K562 (cell line): ENCODE measurements around the gene NRCAM. TPM values are rescaled to one million over a fixed set of nuclear protein-coding genes. Genes with fewer than 3 reads are reported as not detected.

Source experiments
- ATF1 ChIP-seq, 2 experiments: fragments of 450-650 bp in 1 of 2; IDR thresholded peaks; 2 replicates each; pipeline ENCODE4 v1.6.1; 2016; ENCODE audit warnings: missing compliant biosample characterization in 1 of 2, missing genetic modification characterization in 1 of 2
- BACH1 ChIP-seq: fragments of 200-800 bp; sonication (Bioruptor generic); IDR thresholded peaks from 2 replicates; pipeline ENCODE4 v1.6.1; 2016; ENCODE audit warnings: missing genetic modification characterization, missing compliant biosample characterization
- BHLHE40 ChIP-seq: IDR thresholded peaks from 2 replicates; pipeline ENCODE4 v1.6.1; 2011; ENCODE audit warnings: low read length, improper control_type of control experiment
- CBX5 ChIP-seq: IDR thresholded peaks from 2 replicates; pipeline ENCODE4 v1.6.1; 2014; ENCODE audit warnings: low read depth, borderline replicate concordance
- HDAC6 ChIP-seq: IDR thresholded peaks from 2 replicates; pipeline ENCODE4 v1.6.1; 2012; ENCODE audit warnings: low read depth, mild to moderate bottlenecking, control low read depth, inconsistent platforms, low read length, moderate library complexity
- LARP7 ChIP-seq: fragments of 450-650 bp; IDR thresholded peaks from 2 replicates; pipeline ENCODE4 v1.6.1; 2016
- MXI1 ChIP-seq: IDR thresholded peaks from 2 replicates; pipeline ENCODE4 v1.6.1; 2011; ENCODE audit warnings: low read depth, mild to moderate bottlenecking, improper control_type of control experiment, low read length
- NFE2 ChIP-seq: IDR thresholded peaks from 2 replicates; pipeline ENCODE4 v1.6.1; 2014; ENCODE audit warnings: antibody characterized with exemption, low read depth
- NONO ChIP-seq, 2 experiments: fragments of 200-400 bp in 1 of 2; fragments of 450-650 bp in 1 of 2; formaldehyde crosslinking in 1 of 2; IDR thresholded peaks; 2 replicates each; pipeline ENCODE4 v1.6.1; 2017; ENCODE audit warnings: low read depth in 2 of 2, mild to moderate bottlenecking in 2 of 2, moderate library complexity in 2 of 2, low read length in 1 of 2
- RAD21 ChIP-seq, 2 experiments: fragments of 250-450 bp in 1 of 2; fragments of 450-650 bp in 1 of 2; sonication (Bioruptor Pico) in 1 of 2; formaldehyde crosslinking in 1 of 2; IDR thresholded peaks in 1 of 2; conservative IDR thresholded peaks in 1 of 2; 2 replicates each; pipeline versions ENCODE4 v1.4.0 to v1.8.0; 2020 to 2022; ENCODE audit warnings: mild to moderate bottlenecking in 2 of 2, moderate library complexity in 1 of 2
- RFX1 ChIP-seq: fragments of 450-650 bp; IDR thresholded peaks from 2 replicates; pipeline ENCODE4 v1.6.1; 2016; ENCODE audit warnings: mild to moderate bottlenecking, moderate library complexity
- SREBF2 ChIP-seq: sonication (generic); formaldehyde crosslinking; IDR thresholded peaks from 2 replicates; pipeline ENCODE4 v1.4.0; 2020; ENCODE audit warnings: mild to moderate bottlenecking, missing genetic modification reagents
- ZNF318 ChIP-seq, 2 experiments: fragments of 450-650 bp; IDR thresholded peaks; 2 replicates each; pipeline ENCODE4 v1.6.1; 2016; ENCODE audit warnings: mild to moderate bottlenecking in 2 of 2, borderline replicate concordance in 1 of 2, low read depth in 1 of 2, moderate library complexity in 1 of 2
- ZNF354B ChIP-seq: fragments of 250-450 bp; sonication (Bioruptor Pico); IDR thresholded peaks from 2 replicates; pipeline ENCODE4 v1.4.0; 2020
- ZNF696 ChIP-seq: fragments of 250-450 bp; sonication (Bioruptor Pico); conservative IDR thresholded peaks from 2 replicates; pipeline ENCODE4 v1.4.0; 2020; ENCODE audit warnings: mild to moderate bottlenecking, moderate library complexity
- polyA plus RNA-seq, 8 experiments: library from polyadenylated mRNA; depleted of rRNA in 4 of 8; stranded (reverse) in 5 of 8; unstranded in 3 of 8; fragments of >200 nt; fragmentation: Nextera tagmentation in 2 of 8; fragmentation: Illumina TruSeq in 1 of 8; extraction: Ambion mirVana in 2 of 8; extraction: Trizol in 1 of 8; gene quantifications; 2 replicates each; pipeline versions ENCODE4 v1.2.1 to v1.2.3, GENCODE V29; 2011 to 2014; ENCODE audit warnings: inconsistent platforms in 1 of 8, missing spikeins in 1 of 8
- total RNA-seq, 7 experiments: library from RNA; depleted of rRNA in 6 of 7; stranded (reverse); fragments of >200 nt in 6 of 7; fragmentation: Illumina TruSeq in 2 of 7; extraction: Trizol in 2 of 7; gene quantifications; 2 replicates each; pipeline versions ENCODE4 v1.2.1 to v1.2.3, GENCODE V29; 2011 to 2021; ENCODE audit warnings: low replicate concordance in 1 of 7

NRCAM gene
- total and polyA plus RNA-seq, 9 of the 15 experiments (the other 6 are each of a cell fraction or from before 2014, with no cell fraction given): 0.03 to 0.54 (median 0.12) TPM; not detected in 1

GRCh38 chr7:108211382-108212201, 244.6 kb downstream of the NRCAM start (continued):
- TF ChIP-seq ZNF318 (IDR thresholded peaks at IDR 0.05; ENCODE audit: borderline replicate concordance in 1 of 2, low read depth in 1 of 2): 0 out of 4 replicates have a peak, but pooled peaks of 1 of the 2 experiments have one; percentile 43
- TF ChIP-seq RFX1: no peak
- TF ChIP-seq ZNF354B (CRISPR knock-in tag): no peak
- no peak for TF ChIP-seq LARP7
- TF ChIP-seq MXI1: no peak
- TF ChIP-seq HDAC6: no peak
- no peak for TF ChIP-seq ATF1 (CRISPR knock-in tag; IDR thresholded peaks at IDR 0.05)
- TF ChIP-seq ATF1 (tag; IDR thresholded peaks at IDR 0.05): peak; percentile 41; the same call in 1 of the 2 replicates
- TF ChIP-seq RAD21 (CRISPR knock-in tag; conservative IDR thresholded peaks at IDR 0.05 in 1 of 2, IDR thresholded peaks at IDR 0.05 in 1 of 2): peak in 1 of 2 experiments; percentile 19; a peak in 1 of 4 replicates
- peak; percentile 98 for TF ChIP-seq BACH1 (tag)
- TF ChIP-seq NFE2: peak; percentile 99
- TF ChIP-seq BHLHE40: peak; percentile 50
- TF ChIP-seq CBX5: peak; percentile 95
- TF ChIP-seq SREBF2 (CRISPR knock-in tag): no peak
- TF ChIP-seq NONO (IDR thresholded peaks at IDR 0.05; ENCODE audit: low read depth in 2 of 2, low read length in 1 of 2): 0 out of 4 replicates have a peak, but pooled peaks of 1 of the 2 experiments have one; percentile 41
- no peak for TF ChIP-seq ZNF696
